GM21423 (cell line): ENCODE data around the gene PKN3.

Experiments
- ATAC-seq: cut with Tn5 transposase; IDR thresholded peaks from one replicate; pipeline ENCODE4 v1.9.1; 2021; ENCODE audit warnings: mild to moderate bottlenecking, moderate library complexity; ENCODE audit not compliant: unreplicated experiment

Gene PKN3

GRCh38 chr9:128733256-128733655, 31.0 kb downstream of the PKN3 start:
- ATAC-seq = no peak

- ATAC-seq = no peak
These were observed 33.1 kb downstream of the PKN3 start for GRCh38 chr9:128735373-128735772.

GRCh38 chr9:128742401-128742800, 40.1 kb downstream of the PKN3 start:
- no peak for ATAC-seq

DNA sequence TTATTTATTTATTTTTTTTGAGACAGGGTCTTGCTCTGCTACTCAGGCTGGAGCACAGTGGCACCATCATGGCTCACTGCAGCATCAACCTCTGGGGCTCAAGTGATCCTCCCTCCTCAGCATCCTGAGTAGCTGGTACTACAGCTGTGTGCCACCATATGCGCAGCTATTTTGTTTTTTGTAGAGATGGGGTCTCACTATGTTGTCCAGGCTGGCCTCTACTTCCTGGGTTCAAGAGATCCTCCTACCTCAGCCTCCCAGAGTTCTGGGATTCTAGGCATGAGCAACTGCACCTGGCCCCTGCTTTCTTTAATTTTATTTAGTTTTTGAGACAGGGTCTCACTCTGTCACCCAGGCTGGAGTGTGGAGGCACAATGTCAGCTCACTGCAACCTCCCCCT, 41.1 kb downstream of the PKN3 start:
- ATAC-seq = no peak

DNA sequence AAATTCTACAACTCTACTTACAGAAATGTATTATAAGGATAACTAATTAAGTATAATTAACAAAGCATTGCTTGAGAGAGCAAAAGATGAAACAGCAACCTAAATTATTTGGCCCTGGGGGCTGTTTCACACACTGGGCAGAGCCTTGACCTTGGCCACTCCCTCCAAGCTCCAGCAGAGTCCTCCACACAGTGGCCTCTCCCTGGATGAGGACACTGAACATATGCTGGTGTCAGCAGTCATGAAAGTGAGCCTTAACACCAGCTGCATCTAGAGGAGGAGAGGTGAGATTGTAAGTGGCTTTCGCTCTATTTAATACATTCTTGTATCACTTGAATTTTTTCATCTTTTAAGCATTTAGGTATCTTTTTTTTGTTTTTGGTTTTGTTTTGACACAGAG, 44.9 kb downstream of the PKN3 start:
- no peak for ATAC-seq

DNA sequence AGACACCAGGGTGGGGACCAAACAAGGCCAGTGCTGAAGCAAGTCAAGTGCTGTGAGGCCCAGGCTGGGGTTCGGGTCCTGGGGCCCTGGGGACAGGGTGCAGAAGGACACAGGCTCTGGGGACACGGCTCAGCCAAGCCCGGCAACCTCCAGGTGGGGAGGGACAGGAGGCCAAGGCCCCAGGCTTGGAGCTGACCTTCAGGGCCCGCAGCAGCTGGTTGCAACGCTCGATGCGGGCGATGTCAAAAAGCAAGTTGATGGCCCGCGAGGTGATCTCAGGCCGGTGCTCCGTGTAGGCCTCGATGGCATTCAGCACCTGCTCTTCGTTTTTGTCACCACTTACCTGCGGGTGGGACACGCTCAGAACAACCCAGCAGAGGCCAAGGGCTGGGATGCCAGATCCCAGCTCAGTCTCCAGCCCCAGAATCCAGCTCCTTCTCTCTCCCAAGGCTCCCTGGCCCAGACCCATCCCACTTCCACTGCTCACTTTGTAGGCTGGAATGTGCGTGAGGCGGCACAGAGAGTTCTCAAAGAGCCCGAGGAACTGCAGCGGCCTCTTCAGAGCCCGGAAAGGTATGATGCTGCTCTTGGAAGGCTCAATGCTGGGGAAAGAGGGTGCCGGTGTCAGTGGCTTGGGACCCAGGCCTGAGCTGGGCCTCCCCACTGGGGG, 48.8 kb downstream of the PKN3 start:
- no peak for ATAC-seq

DNA sequence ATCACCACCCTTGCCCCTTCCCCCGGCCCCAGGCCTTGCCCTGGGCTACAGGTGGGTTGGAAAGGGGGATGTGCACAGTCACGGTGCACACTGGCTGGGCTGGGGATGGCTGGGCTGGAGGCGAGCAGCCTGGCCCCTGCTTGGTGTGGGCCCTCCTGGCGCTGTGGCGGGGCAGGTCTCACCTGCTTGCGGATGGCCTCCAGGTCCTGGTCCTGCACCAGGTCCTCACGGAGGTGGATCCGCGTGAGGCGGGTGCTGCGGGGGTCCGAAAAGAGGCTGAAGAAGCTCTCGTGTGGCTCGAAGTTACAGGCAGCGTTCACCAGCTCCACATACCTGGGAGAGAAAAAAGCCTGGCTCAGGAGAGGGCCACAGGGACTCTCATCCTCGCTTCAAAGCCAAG, 51.3 kb downstream of the PKN3 start:
- no peak for ATAC-seq

DNA sequence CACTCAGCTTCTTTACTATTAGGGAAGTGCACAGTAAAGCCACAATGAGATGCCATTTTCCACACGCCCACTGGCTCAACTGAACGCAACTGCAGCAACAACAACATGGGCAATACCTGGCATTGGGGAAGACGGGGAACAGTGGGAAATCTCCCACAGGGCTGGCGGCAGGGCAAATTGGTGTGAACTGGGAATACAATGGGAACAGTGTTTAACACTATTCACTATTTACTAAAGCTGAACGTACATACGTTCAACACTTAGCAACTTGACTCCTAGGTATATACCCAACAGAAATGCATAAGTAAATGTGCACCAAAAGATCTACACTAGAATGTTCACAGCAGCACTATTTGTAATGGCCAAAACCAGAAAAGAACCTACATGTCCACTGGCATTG, 55.3 kb downstream of the PKN3 start:
- ATAC-seq = no peak

GRCh38 chr9:128762671-128763449, 60.6 kb downstream of the PKN3 start:
- ATAC-seq = no peak

DNA sequence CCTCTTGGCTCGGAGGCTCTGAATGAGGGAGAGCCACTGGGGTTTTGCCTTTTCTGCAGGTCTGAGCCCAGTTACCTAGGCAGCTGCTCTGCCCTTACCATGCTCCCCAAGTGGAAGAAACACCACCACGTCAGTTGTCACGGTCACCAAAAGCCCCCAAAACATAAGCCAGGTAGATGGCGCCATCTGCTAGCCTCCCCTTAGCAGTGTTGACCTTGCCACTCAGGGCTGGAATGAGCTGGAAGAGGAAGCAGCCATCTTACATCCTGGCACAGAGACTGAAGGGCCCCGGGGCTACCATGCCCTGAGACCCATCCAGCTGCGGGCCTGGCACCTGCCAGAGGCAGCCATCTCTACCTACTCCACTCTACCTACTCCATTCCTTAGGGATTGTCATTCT, 62.1 kb downstream of the PKN3 start:
- no peak for ATAC-seq

DNA sequence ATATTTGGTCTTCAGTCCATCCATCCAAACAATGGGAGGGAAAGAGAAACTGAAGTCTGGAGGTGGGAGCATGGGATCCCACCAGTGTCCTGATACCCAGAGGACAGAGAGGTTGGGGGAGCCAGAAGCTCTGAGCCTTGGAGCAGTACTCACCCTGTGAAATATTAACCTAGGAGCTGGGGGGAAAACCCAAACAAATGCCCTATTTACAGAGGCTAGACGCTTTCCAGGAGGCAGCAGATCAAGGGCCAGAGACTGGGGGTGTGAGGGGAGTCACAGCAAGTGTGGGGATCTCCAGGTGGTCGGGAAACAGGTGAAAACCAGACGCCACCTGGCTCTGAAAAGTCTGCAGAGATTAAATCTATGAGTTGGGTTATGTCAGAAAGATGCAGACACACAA, 63.2 kb downstream of the PKN3 start:
- ATAC-seq = no peak

DNA sequence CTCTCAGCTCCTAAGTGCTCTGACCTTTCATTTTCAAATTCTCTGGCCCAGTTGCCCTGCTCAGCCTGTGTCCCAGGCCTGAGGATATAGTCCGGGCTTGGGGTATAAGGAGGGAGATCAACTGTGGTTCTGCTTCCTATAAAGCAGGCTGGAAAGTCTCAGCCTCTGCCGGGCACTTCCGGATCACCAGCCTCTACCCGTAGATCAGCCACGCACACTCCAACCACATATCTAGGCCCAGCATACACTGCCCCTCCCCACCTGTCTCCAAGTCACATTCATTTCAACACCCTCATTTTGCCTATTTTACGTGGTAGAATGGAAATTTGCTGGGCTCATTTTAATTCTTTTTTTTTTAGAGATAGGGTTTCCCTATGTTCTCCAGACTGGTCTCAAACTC, 66.3 kb downstream of the PKN3 start:
- no peak for ATAC-seq
